GM10266 (cell line): ENCODE measurements around the gene PSMD11.

Source experiments
- DNase-seq: peaks from one replicate; pipeline ENCODE4 v3.0.0; 2012; ENCODE audit errors: extremely low spot score
- TF ChIP-seq, protein P1 (sequence below): IDR thresholded peaks from 2 replicates; pipeline ENCODE4 v1.5.1; 2012; ENCODE audit warnings: mild to moderate bottlenecking, low read depth; ENCODE audit not compliant: control insufficient read depth, insufficient read depth; ENCODE audit errors: missing control alignments

The PSMD11 gene

DNA sequence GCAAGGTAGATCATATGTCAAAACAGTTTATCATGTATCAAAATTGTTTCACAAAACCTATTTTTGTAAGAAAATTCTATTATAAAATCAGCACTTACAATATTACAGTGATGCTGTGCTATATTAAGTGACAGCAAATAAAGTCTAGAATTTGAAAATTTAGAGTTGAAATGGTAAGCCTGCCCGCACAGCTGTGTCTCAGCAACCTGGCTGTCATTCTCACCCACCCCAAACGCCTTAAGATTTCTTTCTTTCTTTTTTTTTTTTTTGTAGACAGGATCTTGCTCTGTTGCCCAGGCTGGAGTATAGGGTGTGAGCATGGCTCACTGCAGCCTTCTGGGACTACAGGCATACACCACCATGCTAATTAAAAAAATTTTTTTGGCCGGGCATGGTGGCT lies 69.3 kb downstream of the PSMD11 start:
- no peak for DNase-seq
- TF ChIP-seq, protein P1, sequence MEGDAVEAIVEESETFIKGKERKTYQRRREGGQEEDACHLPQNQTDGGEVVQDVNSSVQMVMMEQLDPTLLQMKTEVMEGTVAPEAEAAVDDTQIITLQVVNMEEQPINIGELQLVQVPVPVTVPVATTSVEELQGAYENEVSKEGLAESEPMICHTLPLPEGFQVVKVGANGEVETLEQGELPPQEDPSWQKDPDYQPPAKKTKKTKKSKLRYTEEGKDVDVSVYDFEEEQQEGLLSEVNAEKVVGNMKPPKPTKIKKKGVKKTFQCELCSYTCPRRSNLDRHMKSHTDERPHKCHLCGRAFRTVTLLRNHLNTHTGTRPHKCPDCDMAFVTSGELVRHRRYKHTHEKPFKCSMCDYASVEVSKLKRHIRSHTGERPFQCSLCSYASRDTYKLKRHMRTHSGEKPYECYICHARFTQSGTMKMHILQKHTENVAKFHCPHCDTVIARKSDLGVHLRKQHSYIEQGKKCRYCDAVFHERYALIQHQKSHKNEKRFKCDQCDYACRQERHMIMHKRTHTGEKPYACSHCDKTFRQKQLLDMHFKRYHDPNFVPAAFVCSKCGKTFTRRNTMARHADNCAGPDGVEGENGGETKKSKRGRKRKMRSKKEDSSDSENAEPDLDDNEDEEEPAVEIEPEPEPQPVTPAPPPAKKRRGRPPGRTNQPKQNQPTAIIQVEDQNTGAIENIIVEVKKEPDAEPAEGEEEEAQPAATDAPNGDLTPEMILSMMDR: no peak

DNA sequence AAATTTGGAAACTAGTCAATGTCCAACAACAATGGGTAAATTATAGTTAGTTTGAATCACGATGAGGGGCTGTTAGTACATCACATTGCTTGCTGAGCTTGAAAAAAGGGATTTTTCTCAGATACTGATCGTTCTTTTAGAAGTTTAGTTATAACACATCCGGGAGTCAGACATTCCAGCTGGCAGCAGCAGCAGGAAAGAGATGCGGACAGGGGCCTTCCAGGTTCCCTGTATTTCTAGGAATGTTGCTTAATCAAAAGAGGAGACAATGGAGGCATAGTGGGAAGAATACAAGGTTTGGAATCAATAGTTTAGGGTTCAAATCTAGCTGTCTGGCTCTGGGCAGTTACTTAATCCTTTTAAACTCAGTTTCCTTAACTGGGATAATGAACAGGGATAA lies 70.3 kb downstream of the PSMD11 start:
- no peak for DNase-seq
- TF ChIP-seq, protein P1: no peak

DNA sequence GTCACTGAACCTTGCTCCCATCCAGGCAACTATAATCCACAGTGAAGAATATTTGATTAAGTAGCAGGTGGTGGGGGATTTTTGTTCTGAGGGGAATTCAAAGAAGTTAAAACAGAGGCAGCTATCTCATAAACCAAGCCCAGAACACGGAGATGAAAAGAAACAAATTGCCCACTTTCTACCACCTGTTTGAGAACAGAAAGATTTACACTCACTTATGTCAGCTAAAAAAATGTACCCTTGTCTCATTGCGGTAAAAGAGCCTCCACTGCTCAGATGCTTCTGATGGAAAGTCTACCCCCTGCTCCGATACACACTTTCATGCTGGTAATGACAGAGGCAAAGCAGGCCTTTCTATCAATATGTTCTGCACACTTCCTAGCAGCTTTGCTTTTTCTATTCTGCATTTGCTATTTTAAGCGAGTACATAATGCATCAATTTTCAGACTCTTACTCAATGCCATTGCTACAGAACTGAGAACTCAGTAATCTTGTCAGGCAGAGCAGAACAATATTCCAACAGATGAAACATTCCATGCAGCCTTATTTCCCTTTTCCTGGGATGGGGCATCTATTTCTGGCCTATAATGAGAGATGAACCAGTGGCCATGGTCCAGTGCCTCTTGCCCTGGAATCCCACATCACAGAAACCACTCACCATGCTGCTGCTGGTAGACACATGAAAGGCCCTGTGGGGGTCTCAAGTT lies 71.5 kb downstream of the PSMD11 start:
- peak; percentile 76 for DNase-seq
- TF ChIP-seq, protein P1: no peak

GRCh38 chr17:32516450-32516849 lies 72.1 kb downstream of the PSMD11 start:
- TF ChIP-seq, protein P1: no peak
- DNase-seq: no peak

DNA sequence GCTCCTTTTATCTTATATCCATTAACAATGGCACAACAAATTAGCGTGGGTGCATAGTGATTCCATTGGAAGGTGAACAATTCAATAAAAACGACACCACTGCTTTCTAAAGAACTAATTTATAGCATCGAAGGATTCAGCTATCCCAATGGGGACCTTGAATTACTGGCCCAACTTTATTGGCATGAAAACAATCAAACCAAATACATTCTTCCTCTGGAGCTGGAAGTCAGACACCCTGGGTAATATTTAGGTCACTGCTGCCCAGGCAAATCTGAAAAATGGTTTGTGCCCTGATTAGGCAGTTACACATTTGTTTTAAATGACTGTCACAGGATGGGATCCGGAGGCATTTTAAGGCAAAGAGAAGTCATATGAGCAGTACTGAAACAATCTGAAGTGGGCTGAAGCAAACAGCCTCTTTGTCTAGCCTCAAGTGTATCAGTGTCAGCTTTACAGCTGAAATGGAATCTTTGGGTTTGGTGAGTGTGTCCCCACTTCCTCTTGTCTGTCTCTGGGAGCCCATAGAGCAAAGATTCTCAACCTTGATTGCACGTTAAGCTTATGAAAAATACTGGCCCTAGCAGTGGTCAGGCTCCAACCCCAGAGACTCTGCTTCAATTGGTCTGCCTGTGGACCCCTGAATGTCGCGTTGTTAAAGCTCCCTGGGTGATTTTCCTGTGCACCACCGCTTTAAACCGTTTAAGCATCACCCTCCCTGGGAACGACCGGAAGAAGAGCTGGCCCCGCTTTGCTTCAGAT lies 72.8 kb downstream of the PSMD11 start:
- TF ChIP-seq, protein P1: no peak
- DNase-seq: peak; percentile 67

- no peak for DNase-seq
- TF ChIP-seq, protein P1: no peak
These were observed 73.7 kb downstream of the PSMD11 start for GRCh38 chr17:32517982-32518381.
